Measurements from ENCODE around the gene BCAS3.

GRCh38 chr17:61405686-61406536 lies 728.3 kb downstream of the BCAS3 start:
- TF ChIP-seq CTCF (conservative IDR thresholded peaks at IDR 0.05; ENCODE audit: low read length): no peak
- TF ChIP-seq EZH2phosphoT487 (IDR thresholded peaks at IDR 0.05; ENCODE audit: borderline replicate concordance, low read depth, low read length): no peak
